MM.1S (cell line): ENCODE data around the gene PATJ.

Experiments used
- DNase-seq: peaks from one replicate; pipeline ENCODE4 v3.0.0-alpha.2; 2015
- H2AFZ ChIP-seq: fragments of 300-600 bp; sonication (generic); 2 replicates; pipeline ENCODE4 v1.6.0; 2016; ENCODE audit warnings: antibody characterized with exemption, low read length
- H3F3A ChIP-seq: fragments of 300-600 bp; sonication (generic); 2 replicates; pipeline ENCODE4 v1.6.1; 2016; ENCODE audit warnings: mild to moderate bottlenecking, antibody characterized with exemption, low read length, moderate library complexity, mixed read lengths; ENCODE audit not compliant: insufficient read depth
- H3K27ac ChIP-seq: fragments of 300-600 bp; sonication (generic); 2 replicates; pipeline ENCODE4 v1.5.1; 2016; ENCODE audit warnings: mild to moderate bottlenecking, low read length
- H3K27me3 ChIP-seq: fragments of 300-600 bp; sonication (generic); replicated peaks from 2 replicates; pipeline ENCODE4 v1.6.0; 2016; ENCODE audit warnings: low read length; ENCODE audit not compliant: insufficient read depth
- H3K36me3 ChIP-seq: fragments of 300-600 bp; sonication (generic); replicated peaks from 2 replicates; pipeline ENCODE4 v1.6.1; 2016; ENCODE audit warnings: mild to moderate bottlenecking, low read length, mixed read lengths; ENCODE audit not compliant: insufficient read depth
- H3K4me1 ChIP-seq: fragments of 300-600 bp; sonication (generic); 2 replicates; pipeline ENCODE4 v1.6.1; 2016; ENCODE audit warnings: low read length, mixed read lengths
- H3K4me2 ChIP-seq: fragments of 300-600 bp; sonication (generic); 2 replicates; pipeline ENCODE4 v1.6.0; 2016; ENCODE audit warnings: low read depth, low read length
- H3K4me3 ChIP-seq: fragments of 300-600 bp; sonication (generic); 2 replicates; pipeline ENCODE4 v1.5.1; 2016; ENCODE audit warnings: low read length, mixed read lengths
- H3K79me2 ChIP-seq: fragments of 300-600 bp; sonication (generic); 2 replicates; pipeline ENCODE4 v1.6.1; 2016; ENCODE audit warnings: mixed run types, low read length, mixed read lengths
- H3K9ac ChIP-seq: fragments of 300-600 bp; sonication (generic); 2 replicates; pipeline ENCODE4 v1.6.1; 2016; ENCODE audit warnings: low read length, mixed read lengths
- H3K9me2 ChIP-seq: fragments of 300-600 bp; sonication (generic); replicated peaks from 2 replicates; pipeline ENCODE4 v1.6.1; 2016; ENCODE audit warnings: mild to moderate bottlenecking, low read length, mixed read lengths; ENCODE audit not compliant: insufficient read depth
- H3K9me3 ChIP-seq: fragments of 300-600 bp; sonication (generic); replicated peaks from 2 replicates; pipeline ENCODE4 v1.6.1; 2016; ENCODE audit warnings: mild to moderate bottlenecking, low read length, mixed read lengths; ENCODE audit not compliant: insufficient read depth
- H4K20me1 ChIP-seq: fragments of 300-600 bp; sonication (generic); 2 replicates; pipeline ENCODE4 v1.6.1; 2016; ENCODE audit warnings: mild to moderate bottlenecking, low read length, moderate library complexity, mixed read lengths; ENCODE audit not compliant: insufficient read depth
- CTCF ChIP-seq: fragments of 300-600 bp; sonication (generic); IDR thresholded peaks from 2 replicates; pipeline ENCODE4 v1.5.1; 2016; ENCODE audit warnings: antibody characterized with exemption, low read length, mixed read lengths
- EZH2 ChIP-seq: fragments of 300-600 bp; sonication (generic); optimal IDR thresholded peaks from 2 replicates; pipeline ENCODE3; 2017; ENCODE audit warnings: low read depth, mild to moderate bottlenecking, antibody characterized with exemption, low read length, mixed read lengths
- EZH2phosphoT487 ChIP-seq: fragments of 300-600 bp; sonication (generic); IDR thresholded peaks from 2 replicates; pipeline ENCODE4 v1.6.1; 2018; ENCODE audit warnings: antibody characterized with exemption, low read length

Gene PATJ

GRCh38 chr1:62070384-62071011, 328.2 kb downstream of the PATJ start:
- H3K36me3 ChIP-seq = no peaks in the 10 kb centered on the region
- no peaks in the 10 kb centered on the region for H3K4me1 ChIP-seq
- H3K9ac ChIP-seq = no peak overlapping the region
- TF ChIP-seq EZH2phosphoT487 (no peak), CTCF (peak; percentile 50)
- no peak overlapping the region for H3K4me3 ChIP-seq
- no peaks in the 10 kb centered on the region for H3F3A ChIP-seq
- H3K4me2 ChIP-seq = no peak overlapping the region
- H3K79me2 ChIP-seq = no peaks in the 10 kb centered on the region
- H3K9me3 ChIP-seq = no peaks in the 10 kb centered on the region
- no peaks in the 10 kb centered on the region for H3K27me3 ChIP-seq
- no peaks in the 10 kb centered on the region for H3K9me2 ChIP-seq
- DNase-seq = no peak
- no peak overlapping the region for H2AFZ ChIP-seq
- no peak overlapping the region for H3K27ac ChIP-seq
- H4K20me1 ChIP-seq = no peaks in the 10 kb centered on the region

- H2AFZ ChIP-seq = no peak overlapping the region
- no peak overlapping the region for H3K27ac ChIP-seq
- no peak overlapping the region for H3K9ac ChIP-seq
- H3K9me3 ChIP-seq = no peaks in the 10 kb centered on the region
- DNase-seq = no peak
- no peaks in the 10 kb centered on the region for H3K36me3 ChIP-seq
- H3K9me2 ChIP-seq = no peaks in the 10 kb centered on the region
- H3K27me3 ChIP-seq = no peaks in the 10 kb centered on the region
- no peaks in the 10 kb centered on the region for H3K4me1 ChIP-seq
- no peaks in the 10 kb centered on the region for H4K20me1 ChIP-seq
- TF ChIP-seq EZH2phosphoT487 = no peak
- TF ChIP-seq CTCF = no peak
- no peak for TF ChIP-seq EZH2
- H3K79me2 ChIP-seq = no peaks in the 10 kb centered on the region
- no peaks in the 10 kb centered on the region for H3F3A ChIP-seq
- no peak overlapping the region for H3K4me3 ChIP-seq
- no peak overlapping the region for H3K4me2 ChIP-seq
Observed at GRCh38 chr1:62071695-62072094, 329.4 kb downstream of the PATJ start.

GRCh38 chr1:62076286-62076685, 334.0 kb downstream of the PATJ start:
- no peaks in the 10 kb centered on the region for H3K79me2 ChIP-seq
- H3K9me2 ChIP-seq = no peaks in the 10 kb centered on the region
- no peaks in the 10 kb centered on the region for H3F3A ChIP-seq
- H4K20me1 ChIP-seq = no peaks in the 10 kb centered on the region
- H2AFZ ChIP-seq = no peak overlapping the region
- no peak for DNase-seq
- no peaks in the 10 kb centered on the region for H3K36me3 ChIP-seq
- H3K9ac ChIP-seq = no peak overlapping the region
- TF ChIP-seq EZH2phosphoT487 (no peak), EZH2 (no peak), CTCF (no peak)
- no peak overlapping the region for H3K4me3 ChIP-seq
- H3K27me3 ChIP-seq = no peaks in the 10 kb centered on the region
- H3K4me1 ChIP-seq = no peaks in the 10 kb centered on the region
- no peaks in the 10 kb centered on the region for H3K9me3 ChIP-seq
- no peak overlapping the region for H3K4me2 ChIP-seq
- no peak overlapping the region for H3K27ac ChIP-seq
